Umbilical cord (tissue), 2 donors: Measurements from ENCODE around the gene FAM20B. TPM values are rescaled to one million over a fixed set of nuclear protein-coding genes. Genes with fewer than 3 reads are reported as not detected.

ENCODE experiments used
- DNase-seq: peaks from one replicate; pipeline ENCODE4 v3.0.0-alpha.2; 2015; ENCODE audit warnings: low spot score
- total RNA-seq: library from RNA; depleted of rRNA; stranded (reverse); fragments of >200 nt; gene quantifications from one replicate; pipeline ENCODE4 v1.2.3, GENCODE V29; 2014; ENCODE audit warnings: low replicate concordance; ENCODE audit not compliant: insufficient read depth

Gene FAM20B
- total RNA-seq, 1 donor from 2014 or later: 31.1 TPM

- no peak for DNase-seq
Measured at GRCh38 chr1:179091691-179092165, 66.0 kb downstream of the FAM20B start.

DNA sequence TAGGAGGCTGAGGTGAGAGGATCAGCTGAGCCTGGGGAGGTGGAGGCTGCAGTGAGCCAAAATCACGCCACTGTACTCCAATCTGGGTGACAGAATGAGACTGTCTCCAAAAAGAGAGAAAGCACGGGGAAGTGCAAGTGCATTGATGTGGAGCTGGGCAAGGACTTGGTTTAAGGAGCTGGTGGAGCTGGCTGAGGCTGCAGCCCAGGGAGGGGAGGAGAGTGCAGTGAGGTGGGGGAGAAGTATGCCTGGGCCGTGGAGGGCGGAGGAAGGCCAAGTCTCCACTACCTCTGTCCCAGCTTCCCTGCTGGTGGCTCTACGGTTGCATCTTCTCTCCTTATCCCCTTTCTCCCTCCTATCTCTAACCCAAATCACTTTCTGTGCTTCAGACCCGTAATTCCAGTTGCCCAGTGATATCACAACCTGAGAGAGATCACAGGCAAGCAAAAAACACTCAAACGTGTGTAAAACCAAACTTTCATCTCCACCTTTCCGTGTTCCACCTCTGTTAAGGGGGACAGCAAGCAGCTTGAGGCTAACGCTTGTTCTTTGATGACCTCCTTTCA, 67.3 kb downstream of the FAM20B start:
- no peak for DNase-seq

GRCh38 chr1:179094818-179095217, 69.1 kb downstream of the FAM20B start:
- DNase-seq: no peak

DNA sequence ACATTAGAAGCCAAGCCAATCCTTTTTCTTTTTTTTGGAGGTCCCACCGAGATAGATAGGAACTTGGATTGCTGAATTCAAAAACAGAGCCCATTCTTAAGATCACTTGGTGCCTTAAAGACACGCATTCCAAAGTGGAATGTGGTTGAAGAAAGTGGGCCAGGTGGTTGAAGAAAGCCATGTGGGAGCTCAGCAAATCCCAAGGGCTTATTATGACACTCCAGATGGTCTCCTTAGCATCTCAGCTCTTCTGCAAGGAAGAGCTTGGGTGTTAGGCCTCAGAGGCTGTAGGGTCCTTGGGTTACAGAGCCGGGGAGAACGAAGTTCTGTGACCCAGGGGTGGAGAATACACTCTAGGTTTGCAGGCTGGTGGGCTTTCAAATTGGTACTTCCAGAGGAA, 69.7 kb downstream of the FAM20B start:
- no peak for DNase-seq

DNA sequence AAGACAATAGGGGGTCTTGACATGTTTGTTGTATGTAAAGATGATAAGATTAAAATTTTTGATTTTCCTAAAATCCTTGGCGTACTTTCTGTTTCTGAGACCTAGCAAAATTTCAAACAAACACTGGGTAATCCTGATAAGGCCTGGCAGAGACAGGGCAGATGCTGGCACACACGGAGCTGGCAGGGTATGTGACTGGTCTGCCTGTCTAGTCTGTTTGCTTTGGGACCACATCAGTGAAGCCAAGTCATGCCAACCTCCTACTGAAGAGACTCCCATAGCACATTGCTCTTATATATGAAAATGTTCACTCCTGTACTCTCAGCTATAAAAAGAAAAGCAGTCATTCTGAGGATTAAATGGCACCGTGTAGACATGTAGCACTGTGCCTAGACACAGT, 70.2 kb downstream of the FAM20B start:
- no peak for DNase-seq

DNA sequence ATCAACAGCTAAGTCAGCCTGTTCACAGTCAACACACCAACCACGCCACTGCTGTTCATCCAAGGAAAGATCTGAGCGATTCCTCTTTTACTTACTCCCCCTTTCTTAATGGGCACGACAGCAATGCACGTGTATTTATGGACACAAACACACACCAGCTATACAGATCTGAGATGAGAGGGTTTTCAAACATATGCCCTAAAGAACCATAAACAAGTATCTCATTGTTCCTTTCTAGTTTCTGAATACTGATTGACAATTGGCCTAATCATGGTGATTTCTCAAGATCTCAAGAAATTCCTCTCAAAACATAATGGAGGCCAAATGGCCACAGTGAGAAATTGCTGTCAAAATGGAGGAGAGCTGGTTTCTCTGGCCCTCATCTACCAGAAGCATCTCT, 74.2 kb downstream of the FAM20B start:
- no peak for DNase-seq

DNA sequence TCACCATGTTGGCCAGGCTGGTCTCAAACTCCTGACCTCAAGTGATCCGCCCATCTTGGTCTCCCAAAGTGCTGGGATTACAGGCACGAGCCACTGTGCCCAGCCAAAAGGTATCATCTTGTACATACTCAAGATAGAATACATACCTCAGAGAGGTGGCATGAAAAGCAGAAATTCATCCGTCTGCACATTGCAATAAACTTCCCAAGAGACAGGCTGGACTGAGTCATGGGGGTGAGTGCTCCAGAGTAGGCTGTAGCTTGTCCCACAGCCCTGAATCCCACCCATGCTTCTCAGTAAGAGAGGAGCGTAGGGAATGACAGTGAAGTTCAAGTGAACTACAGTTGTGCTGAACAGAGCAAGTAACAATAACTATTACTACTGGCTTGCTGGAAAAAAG, 75.9 kb downstream of the FAM20B start:
- no peak for DNase-seq

DNA sequence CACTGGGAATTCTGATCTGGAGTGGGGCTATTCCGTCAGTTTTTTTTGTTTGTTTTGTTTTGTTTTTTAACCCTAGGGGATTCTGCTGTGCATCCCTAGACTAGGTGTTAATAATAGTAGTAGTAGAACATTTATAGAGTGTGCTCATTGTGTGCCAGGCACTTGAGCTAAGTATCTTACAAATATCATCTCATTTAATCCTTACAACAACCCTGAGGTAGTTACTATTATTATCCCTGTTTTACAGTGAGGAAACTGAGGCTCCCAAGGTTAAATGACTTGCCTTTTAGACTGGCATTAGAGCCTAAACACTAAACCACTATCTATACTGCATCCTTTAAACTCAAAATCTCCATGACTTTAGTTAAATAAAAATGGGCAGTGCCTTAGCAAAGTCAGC, 78.3 kb downstream of the FAM20B start:
- DNase-seq: no peak

DNA sequence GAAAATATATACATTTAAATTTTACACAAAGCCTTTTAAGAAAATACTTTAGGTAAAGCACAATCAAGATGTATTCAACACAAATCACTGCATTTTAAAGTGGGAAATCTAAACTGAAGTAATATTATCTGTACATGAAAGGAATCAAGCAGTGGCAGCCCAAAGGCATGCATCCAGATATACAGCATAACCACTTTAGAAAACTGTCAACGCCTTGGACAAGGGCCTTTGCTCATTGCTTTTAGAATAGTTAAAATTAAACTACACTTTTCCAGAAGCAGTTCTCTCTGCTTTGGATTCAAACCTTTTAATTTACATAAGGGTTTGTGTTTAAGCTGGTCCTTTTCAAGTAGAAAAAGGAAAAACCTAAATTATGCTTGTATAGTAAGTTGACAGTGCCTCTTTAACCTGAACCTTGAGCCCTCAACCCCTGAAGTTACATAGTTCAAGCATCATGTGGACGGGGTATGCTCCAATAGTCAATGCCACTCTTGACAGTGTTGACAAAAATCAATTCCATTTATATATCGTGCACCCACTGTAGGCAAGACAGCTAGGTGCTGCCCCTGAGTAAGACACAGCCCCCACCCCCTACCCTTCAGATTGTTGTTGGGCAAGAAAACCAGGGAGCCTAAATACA, 79.0 kb downstream of the FAM20B start:
- DNase-seq: no peak

DNA sequence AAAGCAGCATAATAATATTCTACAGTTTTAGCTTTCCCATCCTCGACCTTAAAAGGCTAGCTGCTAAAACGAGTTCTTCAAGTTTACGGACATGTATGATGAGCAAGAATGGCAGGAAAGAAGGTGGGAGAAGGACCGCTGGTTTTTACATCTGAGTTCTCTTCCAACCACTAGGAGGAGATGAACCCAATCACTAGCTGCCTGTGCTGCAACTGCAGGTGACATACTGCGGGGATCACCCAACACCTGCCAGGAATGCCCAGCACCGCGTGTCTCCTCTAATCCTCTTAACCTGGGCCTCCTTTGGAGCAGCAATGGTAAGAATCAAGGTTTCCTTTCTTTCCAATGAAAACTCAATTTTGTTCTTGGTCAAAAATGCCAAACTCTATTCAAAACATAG, 79.7 kb downstream of the FAM20B start:
- DNase-seq: no peak

DNA sequence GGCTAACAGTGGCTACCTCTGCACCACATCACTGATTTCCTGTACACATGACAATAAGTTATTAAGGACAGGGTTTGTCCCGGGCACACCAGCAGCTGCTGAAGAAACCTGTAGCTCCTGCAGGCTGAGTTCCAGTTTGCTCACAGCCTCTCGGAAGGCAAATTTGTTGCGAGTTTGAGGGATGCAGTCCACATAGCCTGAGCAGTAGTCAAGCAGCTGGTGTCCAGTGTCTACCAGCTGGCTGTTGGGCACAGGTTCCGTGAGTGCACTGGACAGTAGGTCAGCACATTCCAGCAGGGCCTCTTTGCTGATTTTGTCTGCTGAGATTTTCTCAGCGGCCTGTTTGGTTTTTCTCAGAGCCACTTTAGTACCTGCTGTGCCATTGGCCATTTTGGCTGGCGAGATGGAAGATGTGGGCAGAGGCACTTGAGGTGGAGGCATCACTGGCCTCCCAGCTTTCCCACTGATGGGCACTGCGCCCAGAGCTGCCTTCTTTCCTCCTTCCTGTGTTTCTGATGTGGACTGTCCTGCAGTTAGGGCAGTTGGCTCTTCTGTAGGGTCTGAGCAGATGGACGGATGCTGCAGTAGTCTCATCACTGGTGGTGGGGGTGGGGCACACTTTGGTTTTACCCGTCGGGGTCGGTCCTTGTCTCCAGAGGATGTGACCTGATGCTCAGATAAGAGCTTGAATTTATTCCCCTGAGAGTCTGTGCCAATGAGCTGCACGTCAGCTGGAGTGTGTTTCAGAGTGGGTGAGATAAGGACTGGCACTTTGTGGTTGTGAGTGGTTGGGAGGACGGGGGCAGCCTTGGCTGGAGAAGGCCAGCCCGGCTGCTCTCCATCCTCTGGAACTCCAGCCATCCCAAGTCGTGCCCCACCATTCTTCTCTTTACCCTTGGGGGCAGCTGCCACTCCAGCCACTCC, 82.3 kb downstream of the FAM20B start:
- DNase-seq: no peak

DNA sequence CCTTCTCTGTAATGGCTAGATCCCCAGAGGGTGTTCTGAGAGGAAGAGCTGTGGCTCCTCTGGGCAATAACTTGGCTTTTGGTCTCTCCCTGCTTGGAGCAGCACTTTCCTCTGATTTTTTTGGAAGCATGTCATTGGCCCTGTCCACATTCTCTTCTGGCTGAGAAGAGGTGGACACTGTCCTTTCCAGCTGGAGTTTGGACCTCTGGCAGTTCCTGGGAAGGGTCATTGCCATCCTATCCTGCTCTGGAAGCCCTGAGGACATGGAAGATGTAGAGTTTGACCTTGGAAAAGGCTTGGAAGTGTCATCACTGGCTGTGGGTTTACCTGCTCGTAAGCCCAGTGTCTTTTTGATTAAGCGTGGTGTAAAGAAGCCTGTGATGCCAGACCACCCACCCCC, 83.0 kb downstream of the FAM20B start:
- DNase-seq: no peak

- DNase-seq: no peak
Measured at GRCh38 chr1:179115181-179115580, 89.5 kb downstream of the FAM20B start.

DNA sequence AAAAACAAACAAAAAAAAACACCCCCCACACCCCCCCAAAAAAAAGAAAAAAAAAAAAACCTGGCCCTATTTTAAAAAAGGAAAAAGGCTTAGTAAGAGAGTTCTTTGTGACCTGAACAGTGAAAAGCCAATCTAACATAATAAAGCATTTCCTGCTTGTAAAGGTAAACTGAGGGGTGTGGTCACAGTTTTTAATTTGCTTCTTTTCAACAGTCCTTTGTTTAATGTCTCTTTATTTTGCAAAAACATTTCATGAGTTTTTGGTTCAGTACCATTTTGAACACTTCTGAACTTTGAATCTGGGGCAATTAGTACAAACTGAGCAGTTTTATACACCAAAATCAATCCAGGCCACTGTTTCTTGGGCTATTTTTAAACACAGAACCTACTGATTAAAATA, 93.8 kb downstream of the FAM20B start:
- DNase-seq: no peak

GRCh38 chr1:179120736-179121135, 95.0 kb downstream of the FAM20B start:
- no peak for DNase-seq

- peak; percentile 68 for DNase-seq
Measured at GRCh38 chr1:179121159-179121938, 95.7 kb downstream of the FAM20B start.

- no peak for DNase-seq
Measured at GRCh38 chr1:179124873-179125272, 99.2 kb downstream of the FAM20B start.

Other genes starting within 250 kb of the FAM20B start
- 306 TPM for gene ANGPTL1, start 154.8 kb upstream of the FAM20B start, total RNA-seq
- 7.7 TPM for gene TOR3A, start 56.2 kb downstream of the FAM20B start, total RNA-seq
- gene ABL2, start 203.8 kb downstream of the FAM20B start, total RNA-seq: 19.5 TPM